ENCODE results near the gene VMAC. TPM values are rescaled to one million over a fixed set of nuclear protein-coding genes. Genes with fewer than 3 reads are reported as not detected.

The VMAC gene
- total and polyA plus RNA-seq, 9 of the 15 experiments (the other 6 are each of a cell fraction or from before 2014, with no cell fraction given), result 0.03 to 3.4 (median 1.1) TPM

DNA sequence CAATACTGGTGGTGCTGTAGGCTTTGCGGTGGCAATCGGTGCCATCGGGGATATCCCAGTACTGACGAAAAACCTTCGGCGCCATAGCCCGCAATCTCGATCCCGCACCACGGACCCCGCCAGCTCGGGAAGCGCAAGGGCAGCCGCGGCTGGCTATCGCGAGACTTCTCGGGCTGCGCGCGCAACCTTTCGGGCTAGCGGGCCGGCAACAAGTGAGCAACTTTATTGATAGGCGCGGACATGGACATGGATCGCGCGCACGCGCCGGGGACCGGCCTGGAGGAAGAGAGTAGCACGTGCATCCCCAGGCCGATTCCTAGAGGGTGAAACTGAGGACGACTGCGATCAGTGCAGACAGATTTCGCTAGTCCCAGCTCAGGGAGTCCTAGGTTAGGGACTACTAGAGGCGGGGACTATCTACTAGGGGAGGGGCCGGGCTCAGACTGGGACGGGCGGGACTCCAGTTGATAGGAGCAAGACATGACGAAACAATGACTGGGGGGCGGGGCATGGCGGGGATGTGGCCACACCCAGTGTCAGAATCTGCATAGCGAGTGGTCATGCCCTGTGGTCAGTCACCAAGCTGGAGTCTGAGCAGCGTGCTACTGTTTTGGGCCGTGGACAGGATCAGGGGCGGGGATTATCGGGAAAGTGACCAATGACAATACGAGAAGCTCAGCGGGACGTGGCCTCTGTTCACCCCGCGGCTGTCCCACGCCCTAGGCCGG, 884 bp upstream of the VMAC start, which contains the start of gene NDUFA11 (continued):
- TF ChIP-seq HES1 (IDR thresholded peaks at IDR 0.05; ENCODE audit: low read depth) (no peak), RFX5 (IDR thresholded peaks at IDR 0.05; ENCODE audit: low read depth, low read length) (no peak), TAF7 (tag; IDR thresholded peaks at IDR 0.05) (peak; percentile 64), RBM15 (IDR thresholded peaks at IDR 0.05; ENCODE audit: insufficient read depth, low read length) (no peak), ZNF75A (CRISPR knock-in tag; IDR thresholded peaks at IDR 0.05) (no peak), ZNF354B (CRISPR knock-in tag; IDR thresholded peaks at IDR 0.05) (no peak), TBL1XR1 (IDR thresholded peaks at IDR 0.05; ENCODE audit: low read length in 2 of 2) (no peak; a peak in 1 of 4 replicates), CBFB (CRISPR knock-in tag; IDR thresholded peaks at IDR 0.05) (peak; percentile 55; the same call in 1 of the 2 replicates), NCOA4 (IDR thresholded peaks at IDR 0.05; ENCODE audit: partially characterized antibody) (no peak), ZNF57 (CRISPR knock-in tag; IDR thresholded peaks at IDR 0.05) (no peak), HIVEP1 (CRISPR knock-in tag; IDR thresholded peaks at IDR 0.05) (0 out of 2 replicates have a peak, but pooled peaks have one; percentile 29), MED1 (CRISPR knock-in tag; IDR thresholded peaks at IDR 0.05; ENCODE audit: borderline replicate concordance) (no peak), FOXO4 (CRISPR knock-in tag; IDR thresholded peaks at IDR 0.05) (no peak), E2F3 (CRISPR knock-in tag; IDR thresholded peaks at IDR 0.05) (no peak), SNIP1 (IDR thresholded peaks at IDR 0.05; ENCODE audit: low read depth) (no peak)
- TF ChIP-seq, protein P1, sequence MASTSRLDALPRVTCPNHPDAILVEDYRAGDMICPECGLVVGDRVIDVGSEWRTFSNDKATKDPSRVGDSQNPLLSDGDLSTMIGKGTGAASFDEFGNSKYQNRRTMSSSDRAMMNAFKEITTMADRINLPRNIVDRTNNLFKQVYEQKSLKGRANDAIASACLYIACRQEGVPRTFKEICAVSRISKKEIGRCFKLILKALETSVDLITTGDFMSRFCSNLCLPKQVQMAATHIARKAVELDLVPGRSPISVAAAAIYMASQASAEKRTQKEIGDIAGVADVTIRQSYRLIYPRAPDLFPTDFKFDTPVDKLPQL (IDR thresholded peaks at IDR 0.05; ENCODE audit: extremely low read depth, insufficient read length), result no peak
- TF ChIP-seq, protein P2, sequence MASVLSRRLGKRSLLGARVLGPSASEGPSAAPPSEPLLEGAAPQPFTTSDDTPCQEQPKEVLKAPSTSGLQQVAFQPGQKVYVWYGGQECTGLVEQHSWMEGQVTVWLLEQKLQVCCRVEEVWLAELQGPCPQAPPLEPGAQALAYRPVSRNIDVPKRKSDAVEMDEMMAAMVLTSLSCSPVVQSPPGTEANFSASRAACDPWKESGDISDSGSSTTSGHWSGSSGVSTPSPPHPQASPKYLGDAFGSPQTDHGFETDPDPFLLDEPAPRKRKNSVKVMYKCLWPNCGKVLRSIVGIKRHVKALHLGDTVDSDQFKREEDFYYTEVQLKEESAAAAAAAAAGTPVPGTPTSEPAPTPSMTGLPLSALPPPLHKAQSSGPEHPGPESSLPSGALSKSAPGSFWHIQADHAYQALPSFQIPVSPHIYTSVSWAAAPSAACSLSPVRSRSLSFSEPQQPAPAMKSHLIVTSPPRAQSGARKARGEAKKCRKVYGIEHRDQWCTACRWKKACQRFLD (CRISPR knock-in tag; IDR thresholded peaks at IDR 0.05), result peak; percentile 66; the same call in 1 of the 2 replicates
- TF ChIP-seq, protein P3, sequence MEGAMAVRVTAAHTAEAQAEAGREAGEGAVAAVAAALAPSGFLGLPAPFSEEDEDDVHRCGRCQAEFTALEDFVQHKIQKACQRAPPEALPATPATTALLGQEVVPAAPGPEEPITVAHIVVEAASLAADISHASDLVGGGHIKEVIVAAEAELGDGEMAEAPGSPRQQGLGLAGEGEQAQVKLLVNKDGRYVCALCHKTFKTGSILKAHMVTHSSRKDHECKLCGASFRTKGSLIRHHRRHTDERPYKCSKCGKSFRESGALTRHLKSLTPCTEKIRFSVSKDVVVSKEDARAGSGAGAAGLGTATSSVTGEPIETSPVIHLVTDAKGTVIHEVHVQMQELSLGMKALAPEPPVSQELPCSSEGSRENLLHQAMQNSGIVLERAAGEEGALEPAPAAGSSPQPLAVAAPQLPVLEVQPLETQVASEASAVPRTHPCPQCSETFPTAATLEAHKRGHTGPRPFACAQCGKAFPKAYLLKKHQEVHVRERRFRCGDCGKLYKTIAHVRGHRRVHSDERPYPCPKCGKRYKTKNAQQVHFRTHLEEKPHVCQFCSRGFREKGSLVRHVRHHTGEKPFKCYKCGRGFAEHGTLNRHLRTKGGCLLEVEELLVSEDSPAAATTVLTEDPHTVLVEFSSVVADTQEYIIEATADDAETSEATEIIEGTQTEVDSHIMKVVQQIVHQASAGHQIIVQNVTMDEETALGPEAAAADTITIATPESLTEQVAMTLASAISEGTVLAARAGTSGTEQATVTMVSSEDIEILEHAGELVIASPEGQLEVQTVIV (CRISPR knock-in tag; IDR thresholded peaks at IDR 0.05; ENCODE audit: borderline replicate concordance), result no peak
- TF ChIP-seq, protein P4, sequence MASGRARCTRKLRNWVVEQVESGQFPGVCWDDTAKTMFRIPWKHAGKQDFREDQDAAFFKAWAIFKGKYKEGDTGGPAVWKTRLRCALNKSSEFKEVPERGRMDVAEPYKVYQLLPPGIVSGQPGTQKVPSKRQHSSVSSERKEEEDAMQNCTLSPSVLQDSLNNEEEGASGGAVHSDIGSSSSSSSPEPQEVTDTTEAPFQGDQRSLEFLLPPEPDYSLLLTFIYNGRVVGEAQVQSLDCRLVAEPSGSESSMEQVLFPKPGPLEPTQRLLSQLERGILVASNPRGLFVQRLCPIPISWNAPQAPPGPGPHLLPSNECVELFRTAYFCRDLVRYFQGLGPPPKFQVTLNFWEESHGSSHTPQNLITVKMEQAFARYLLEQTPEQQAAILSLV (tag; IDR thresholded peaks at IDR 0.05), result no peak
